NT2/D1 (cell line): ENCODE measurements around the gene SENP2.

ENCODE experiments used
- YY1 ChIP-seq: IDR thresholded peaks from 2 replicates; pipeline ENCODE4 v1.6.1; 2011; ENCODE audit not compliant: insufficient read length, insufficient read depth
- ZNF274 ChIP-seq: IDR thresholded peaks from 2 replicates; pipeline ENCODE4 v1.6.1; 2011; ENCODE audit warnings: mild to moderate bottlenecking, low read depth, low read length

DNA sequence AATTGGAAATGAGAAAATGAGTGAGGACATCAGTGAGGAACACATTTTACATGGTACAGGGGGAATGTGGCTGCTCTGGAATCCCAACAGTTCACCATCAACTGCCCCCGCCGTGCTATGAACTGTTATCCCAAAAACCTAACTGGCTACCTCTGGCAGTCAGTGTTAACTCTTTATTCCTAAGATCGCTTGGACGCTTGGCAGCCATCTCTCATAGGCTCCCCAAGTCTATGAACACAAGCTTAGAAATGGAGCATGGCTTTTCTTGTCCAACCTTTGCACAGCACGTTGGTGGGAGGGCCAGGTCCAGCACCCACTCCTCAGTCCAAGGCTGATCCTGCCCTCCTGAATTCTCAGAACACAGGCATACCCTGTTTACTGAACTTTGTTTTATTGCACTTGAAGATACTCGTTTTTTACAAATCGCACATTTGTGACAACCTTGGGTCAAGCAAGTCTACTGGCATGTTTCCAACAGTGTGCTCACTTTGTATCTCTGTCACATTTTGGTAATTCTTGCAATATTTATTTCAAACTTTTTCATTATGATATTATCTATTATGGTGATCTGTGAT is 53.6 kb downstream of the SENP2 start:
- TF ChIP-seq ZNF274 (no peak), YY1 (no peak)
